HepG2 (cell line): ENCODE measurements around the gene MAP3K14. TPM values are rescaled to one million over a fixed set of nuclear protein-coding genes. Genes with fewer than 3 reads are reported as not detected.

ENCODE experiments used
- AFF4 ChIP-seq: sonication (generic); formaldehyde crosslinking; IDR thresholded peaks from 2 replicates; pipeline ENCODE4 v1.4.0; 2020; ENCODE audit warnings: missing genetic modification reagents
- ATF1 ChIP-seq: IDR thresholded peaks from 2 replicates; pipeline ENCODE4 v1.6.1; 2016; ENCODE audit warnings: mild to moderate bottlenecking, control low read depth
- CSRNP1 ChIP-seq: sonication (generic); formaldehyde crosslinking; IDR thresholded peaks from 2 replicates; pipeline ENCODE4 v1.8.1; 2023; ENCODE audit warnings: mild to moderate bottlenecking, missing genetic modification reagents
- E2F2 ChIP-seq: sonication (generic); formaldehyde crosslinking; IDR thresholded peaks from 2 replicates; pipeline ENCODE4 v1.4.0; 2020; ENCODE audit warnings: missing genetic modification reagents, borderline replicate concordance
- GMEB2 ChIP-seq: IDR thresholded peaks from 2 replicates; pipeline ENCODE4 v1.6.1; 2016; ENCODE audit warnings: missing biosample characterization, missing genetic modification reagents, low read depth
- MIER2 ChIP-seq: IDR thresholded peaks from 2 replicates; pipeline ENCODE4 v1.6.1; 2016; ENCODE audit warnings: missing biosample characterization, missing genetic modification reagents
- NFRKB ChIP-seq: fragments of 450-650 bp; IDR thresholded peaks from 2 replicates; pipeline ENCODE4 v1.6.1; 2017
- SAP130 ChIP-seq: IDR thresholded peaks from 2 replicates; pipeline ENCODE4 v1.6.1; 2016; ENCODE audit warnings: low read depth
- ZBTB3 ChIP-seq: sonication (generic); formaldehyde crosslinking; IDR thresholded peaks from 2 replicates; pipeline ENCODE4 v1.4.0; 2020; ENCODE audit warnings: low read depth, mild to moderate bottlenecking, moderate library complexity, missing genetic modification reagents, borderline replicate concordance
- ZNF512B ChIP-seq: sonication (generic); formaldehyde crosslinking; IDR thresholded peaks from 2 replicates; pipeline ENCODE4 v1.5.1; 2020; ENCODE audit warnings: missing genetic modification reagents, mild to moderate bottlenecking, borderline replicate concordance
- polyA plus RNA-seq, 8 experiments: library from polyadenylated mRNA; depleted of rRNA in 3 of 8; stranded (reverse) in 7 of 8; unstranded in 1 of 8; fragments of >200 nt; fragmentation: Illumina TruSeq in 4 of 8; extraction: Trizol in 4 of 8; gene quantifications; 2 replicates each; pipeline versions ENCODE4 v1.2.1 to v1.2.3, GENCODE V29; 2011 to 2016; ENCODE audit warnings: low read depth in 4 of 8, missing spikeins in 1 of 8, mixed read lengths in 1 of 8; ENCODE audit not compliant: insufficient read depth in 1 of 8
- total RNA-seq, 5 experiments: library from RNA; depleted of rRNA; stranded (reverse); fragments of >200 nt; fragmentation: Illumina TruSeq; extraction: Trizol; gene quantifications; 2 replicates each; pipeline ENCODE4 v1.2.3, GENCODE V29; 2016; ENCODE audit warnings: low read depth in 1 of 5
- TF ChIP-seq, protein P1 (sequence below): sonication (generic); formaldehyde crosslinking; IDR thresholded peaks from 2 replicates; pipeline ENCODE4 v1.5.1; 2020; ENCODE audit warnings: mild to moderate bottlenecking, missing genetic modification reagents, borderline replicate concordance
- TF ChIP-seq, protein P2 (sequence below): sonication (generic); formaldehyde crosslinking; IDR thresholded peaks from 2 replicates; pipeline ENCODE4 v1.5.0; 2020; ENCODE audit warnings: missing genetic modification reagents, mild to moderate bottlenecking, borderline replicate concordance
- TF ChIP-seq, protein P3 (sequence below): sonication (generic); formaldehyde crosslinking; IDR thresholded peaks from 2 replicates; pipeline ENCODE4 v1.9.0; 2021; ENCODE audit warnings: missing genetic modification reagents, mild to moderate bottlenecking, borderline replicate concordance

The MAP3K14 gene
- total and polyA plus RNA-seq, 2 of the 13 experiments (the other 11 are each of a cell fraction or from before 2014, with no cell fraction given): 2.6 TPM

- no peak for TF ChIP-seq ZBTB3 (CRISPR knock-in tag)
- TF ChIP-seq AFF4 (CRISPR knock-in tag): no peak
- no peak for TF ChIP-seq NFRKB
- TF ChIP-seq CSRNP1 (CRISPR knock-in tag): no peak
- TF ChIP-seq, protein P1, sequence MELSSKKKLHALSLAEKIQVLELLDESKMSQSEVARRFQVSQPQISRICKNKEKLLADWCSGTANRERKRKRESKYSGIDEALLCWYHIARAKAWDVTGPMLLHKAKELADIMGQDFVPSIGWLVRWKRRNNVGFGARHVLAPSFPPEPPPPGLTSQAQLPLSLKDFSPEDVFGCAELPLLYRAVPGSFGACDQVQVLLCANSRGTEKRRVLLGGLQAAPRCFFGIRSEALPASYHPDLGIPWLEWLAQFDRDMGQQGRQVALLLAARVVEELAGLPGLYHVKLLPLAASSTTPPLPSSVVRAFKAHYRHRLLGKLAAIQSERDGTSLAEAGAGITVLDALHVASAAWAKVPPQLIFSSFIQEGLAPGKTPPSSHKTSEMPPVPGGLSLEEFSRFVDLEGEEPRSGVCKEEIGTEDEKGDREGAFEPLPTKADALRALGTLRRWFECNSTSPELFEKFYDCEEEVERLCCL (CRISPR knock-in tag): no peak
- no peak for TF ChIP-seq E2F2 (CRISPR knock-in tag)
- no peak for TF ChIP-seq ATF1 (CRISPR knock-in tag)
- TF ChIP-seq, protein P2, sequence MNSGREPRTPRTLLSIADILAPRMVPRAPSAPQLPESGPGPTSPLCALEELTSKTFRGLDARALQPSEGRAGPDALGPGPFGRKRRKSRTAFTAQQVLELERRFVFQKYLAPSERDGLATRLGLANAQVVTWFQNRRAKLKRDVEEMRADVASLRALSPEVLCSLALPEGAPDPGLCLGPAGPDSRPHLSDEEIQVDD: no peak
- no peak for TF ChIP-seq MIER2 (CRISPR knock-in tag)
- TF ChIP-seq SAP130 (CRISPR knock-in tag): no peak
- TF ChIP-seq, protein P3, sequence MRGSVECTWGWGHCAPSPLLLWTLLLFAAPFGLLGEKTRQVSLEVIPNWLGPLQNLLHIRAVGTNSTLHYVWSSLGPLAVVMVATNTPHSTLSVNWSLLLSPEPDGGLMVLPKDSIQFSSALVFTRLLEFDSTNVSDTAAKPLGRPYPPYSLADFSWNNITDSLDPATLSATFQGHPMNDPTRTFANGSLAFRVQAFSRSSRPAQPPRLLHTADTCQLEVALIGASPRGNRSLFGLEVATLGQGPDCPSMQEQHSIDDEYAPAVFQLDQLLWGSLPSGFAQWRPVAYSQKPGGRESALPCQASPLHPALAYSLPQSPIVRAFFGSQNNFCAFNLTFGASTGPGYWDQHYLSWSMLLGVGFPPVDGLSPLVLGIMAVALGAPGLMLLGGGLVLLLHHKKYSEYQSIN: no peak
- no peak for TF ChIP-seq ZNF512B (CRISPR knock-in tag)
- TF ChIP-seq GMEB2 (CRISPR knock-in tag): no peak
Measured at GRCh38 chr17:45307290-45308015, 9.4 kb downstream of the MAP3K14 start (continued).
